B cell (primary cell): ENCODE results near the gene NYAP2.

Experiments used
- EZH2 ChIP-seq: IDR thresholded peaks from 2 replicates; pipeline ENCODE4 v1.6.1; 2012; ENCODE audit warnings: borderline replicate concordance, low read depth, mild to moderate bottlenecking, moderate library complexity, low read length; ENCODE audit not compliant: insufficient read depth, poor library complexity, severe bottlenecking
- TF ChIP-seq, protein P1 (sequence below): fragments of 200-600 bp; IDR thresholded peaks from one replicate; pipeline ENCODE4 v1.8.0; 2022; ENCODE audit warnings: antibody characterized with exemption, mild to moderate bottlenecking

DNA sequence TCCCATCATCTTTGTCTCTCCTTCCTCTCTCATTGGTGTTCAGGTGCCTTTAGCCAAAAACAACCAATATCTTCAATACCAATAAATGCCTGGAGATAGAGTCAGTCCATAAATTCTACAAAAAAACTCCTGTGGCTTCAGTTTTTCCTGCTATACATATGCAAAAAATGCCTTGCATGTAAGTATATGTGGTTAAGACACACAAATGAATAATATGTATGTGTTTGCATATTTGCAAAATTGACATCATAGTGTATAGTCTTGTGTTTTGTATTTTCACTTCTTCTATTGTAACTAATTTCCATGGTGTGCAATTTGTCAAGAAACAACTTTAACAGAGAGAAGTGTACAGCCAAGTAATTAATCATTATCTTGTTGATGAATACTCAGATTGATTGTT, 115.5 kb downstream of the NYAP2 start:
- TF ChIP-seq, protein P1, sequence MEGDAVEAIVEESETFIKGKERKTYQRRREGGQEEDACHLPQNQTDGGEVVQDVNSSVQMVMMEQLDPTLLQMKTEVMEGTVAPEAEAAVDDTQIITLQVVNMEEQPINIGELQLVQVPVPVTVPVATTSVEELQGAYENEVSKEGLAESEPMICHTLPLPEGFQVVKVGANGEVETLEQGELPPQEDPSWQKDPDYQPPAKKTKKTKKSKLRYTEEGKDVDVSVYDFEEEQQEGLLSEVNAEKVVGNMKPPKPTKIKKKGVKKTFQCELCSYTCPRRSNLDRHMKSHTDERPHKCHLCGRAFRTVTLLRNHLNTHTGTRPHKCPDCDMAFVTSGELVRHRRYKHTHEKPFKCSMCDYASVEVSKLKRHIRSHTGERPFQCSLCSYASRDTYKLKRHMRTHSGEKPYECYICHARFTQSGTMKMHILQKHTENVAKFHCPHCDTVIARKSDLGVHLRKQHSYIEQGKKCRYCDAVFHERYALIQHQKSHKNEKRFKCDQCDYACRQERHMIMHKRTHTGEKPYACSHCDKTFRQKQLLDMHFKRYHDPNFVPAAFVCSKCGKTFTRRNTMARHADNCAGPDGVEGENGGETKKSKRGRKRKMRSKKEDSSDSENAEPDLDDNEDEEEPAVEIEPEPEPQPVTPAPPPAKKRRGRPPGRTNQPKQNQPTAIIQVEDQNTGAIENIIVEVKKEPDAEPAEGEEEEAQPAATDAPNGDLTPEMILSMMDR = no peak
- no peak for TF ChIP-seq EZH2
